ENCODE data around the gene SHROOM3.

Gene SHROOM3

DNA sequence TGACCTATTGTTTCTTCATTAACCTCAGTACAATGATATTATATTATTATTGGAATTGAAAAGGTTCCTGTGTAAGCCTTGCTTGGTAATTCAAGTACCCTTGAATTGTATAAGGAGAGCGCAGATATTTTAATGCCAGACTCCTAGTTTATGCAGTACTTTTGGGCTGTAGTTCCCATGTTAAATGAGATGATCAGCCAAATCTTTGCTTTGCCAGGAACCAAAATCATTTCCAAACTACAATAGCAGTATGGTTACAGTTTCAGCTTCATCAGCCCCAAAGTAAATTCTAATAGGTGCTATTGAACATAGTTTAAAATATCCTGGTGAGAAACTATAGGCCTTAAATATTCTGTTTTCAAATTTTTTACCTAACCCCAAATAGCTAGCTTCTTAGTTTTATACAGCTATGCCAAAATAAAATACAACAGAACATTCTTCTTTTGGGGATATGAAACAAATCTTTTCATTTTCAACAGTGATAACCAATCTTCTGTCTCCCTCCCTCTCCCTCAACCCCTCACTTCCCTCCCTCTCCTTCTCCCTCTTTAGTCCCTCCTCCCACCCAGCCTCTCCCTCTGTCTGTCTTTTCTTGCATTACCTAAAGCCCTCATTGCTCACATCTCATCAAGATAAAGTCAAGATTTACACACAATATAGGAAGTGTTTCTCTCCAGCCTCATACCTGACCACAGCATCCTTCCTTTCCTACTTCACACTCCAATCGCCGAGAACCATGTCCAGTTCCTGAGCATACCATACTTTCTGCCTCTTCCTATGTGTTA, 190.1 kb downstream of the SHROOM3 start:
- no peak for DNase-seq (ENCODE audit: low read depth in 2 of 2)

DNA sequence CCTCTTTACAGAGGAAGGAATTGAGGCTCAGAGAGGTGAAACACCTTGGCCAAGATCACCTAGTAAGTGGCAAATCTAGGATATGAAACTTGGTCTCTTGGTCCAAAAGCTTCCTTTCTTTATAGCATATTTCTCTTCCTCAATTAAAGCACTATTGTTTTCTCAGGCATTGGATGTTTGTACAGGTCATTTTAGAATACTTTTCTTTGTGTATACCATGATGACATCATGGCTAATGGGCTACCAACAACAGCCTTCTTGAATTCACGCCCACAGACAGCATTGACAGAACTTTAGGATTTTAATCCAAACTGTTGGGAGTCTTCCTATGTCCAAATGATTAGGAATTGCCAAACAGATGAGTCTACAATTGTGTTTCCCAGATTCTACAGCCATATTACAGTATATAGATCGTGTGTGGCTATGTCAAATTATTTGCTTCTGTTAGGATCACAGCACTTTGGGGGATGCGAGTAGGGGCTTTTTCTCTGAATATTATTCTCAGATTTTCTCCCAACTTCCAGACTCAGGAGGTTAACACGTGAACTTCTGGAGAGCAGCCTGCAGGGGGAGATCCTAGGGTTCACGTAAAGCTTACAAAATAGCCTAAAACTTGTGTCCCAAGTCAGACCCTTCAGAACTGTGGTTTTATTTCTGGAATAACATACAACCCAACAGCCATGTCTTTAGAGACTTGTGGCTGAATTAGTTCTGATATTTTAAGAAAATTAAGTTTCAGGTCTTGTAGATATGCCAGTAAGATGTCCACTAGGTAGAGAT, 191.8 kb downstream of the SHROOM3 start:
- no peak for DNase-seq (ENCODE audit: low read depth in 2 of 2)

DNA sequence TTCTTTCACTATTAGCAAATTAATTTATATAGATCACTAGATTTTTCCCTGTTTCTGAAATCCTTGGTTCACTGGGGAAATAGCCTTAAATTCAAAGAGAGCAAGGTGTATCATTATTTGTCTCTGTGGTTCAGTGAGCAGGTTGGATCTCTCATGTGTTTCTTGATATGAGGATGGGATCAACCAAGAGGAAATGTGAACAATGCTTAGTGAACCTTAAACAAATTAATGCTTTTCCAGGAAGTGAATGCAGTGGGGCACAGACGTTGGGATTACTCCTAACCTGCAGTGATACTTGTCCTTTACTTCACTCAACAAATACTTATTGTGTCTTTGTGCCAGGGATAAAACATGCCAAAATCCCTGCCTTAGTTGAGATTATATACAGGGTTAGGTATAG, 193.2 kb downstream of the SHROOM3 start:
- no peak for DNase-seq (ENCODE audit: low read depth in 2 of 2)

DNA sequence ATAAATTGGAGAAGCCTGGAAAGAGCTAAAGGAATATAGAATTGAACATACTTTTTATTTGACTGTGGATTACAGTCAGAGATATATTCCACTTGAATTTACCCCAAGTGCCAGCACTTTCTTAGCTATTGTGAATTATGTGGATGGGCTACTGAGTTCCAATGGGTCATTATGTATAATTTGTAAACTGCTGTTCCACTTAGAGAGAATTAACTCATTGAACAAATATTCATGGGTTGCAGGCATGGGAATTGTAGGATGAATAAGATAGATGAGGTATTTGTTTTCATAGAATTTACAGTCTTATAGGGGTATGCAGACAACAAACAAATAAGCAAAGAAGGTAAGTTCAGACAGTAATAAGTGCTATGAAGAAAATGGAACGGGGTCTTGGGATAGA, 195.7 kb downstream of the SHROOM3 start:
- DNase-seq (ENCODE audit: low read depth in 2 of 2): no peak

DNA sequence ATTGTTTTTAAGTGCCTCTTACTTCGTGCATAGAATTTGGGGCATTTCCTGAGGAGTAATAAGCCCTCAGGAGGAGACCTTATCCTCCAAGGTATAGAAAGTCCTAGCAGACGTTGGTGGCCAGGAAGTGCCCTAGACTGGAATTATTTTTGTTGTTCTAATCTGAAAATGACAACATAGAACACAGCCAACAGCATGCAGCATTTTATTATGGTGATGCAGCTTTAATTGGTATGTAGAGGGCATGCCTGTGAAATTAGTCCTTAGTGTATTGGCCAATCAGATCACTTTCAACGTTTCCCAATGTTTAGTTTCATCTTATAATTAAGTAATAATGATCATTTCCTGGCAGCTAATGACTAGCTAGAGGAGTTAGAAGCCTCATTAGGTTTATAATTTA, 199.2 kb downstream of the SHROOM3 start:
- DNase-seq (ENCODE audit: low read depth in 2 of 2): no peak

DNA sequence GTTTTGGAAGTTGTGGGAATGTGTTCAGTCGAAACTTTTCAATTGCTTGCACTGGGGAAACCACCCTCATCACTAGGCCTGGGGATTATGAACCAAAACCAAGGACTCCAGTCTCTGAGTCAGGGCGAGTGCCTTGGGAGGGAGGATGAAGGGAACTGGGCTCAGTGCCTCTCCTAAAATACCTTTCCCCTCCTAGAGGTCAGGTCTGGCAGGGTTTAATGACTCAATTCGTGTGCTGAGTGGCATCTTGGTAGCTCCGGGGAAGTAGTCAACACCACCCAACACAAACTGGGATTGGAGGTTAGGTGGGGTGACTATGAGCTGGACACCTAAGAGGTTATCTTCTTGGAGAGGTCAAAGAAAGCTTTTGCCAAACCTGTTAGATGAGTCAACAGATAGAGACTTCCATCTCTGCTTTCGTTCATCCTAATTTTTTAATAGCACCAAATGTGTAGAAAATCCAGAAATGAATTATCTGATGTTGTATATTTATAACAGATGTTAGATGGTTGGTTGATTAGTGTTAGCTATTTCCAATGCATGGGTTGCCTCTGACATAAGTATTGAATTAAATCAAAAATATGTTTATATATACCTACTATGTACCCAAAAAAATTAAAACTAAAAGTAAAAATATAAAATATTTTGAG, 202.8 kb downstream of the SHROOM3 start:
- no peak for DNase-seq (ENCODE audit: low read depth in 2 of 2)

DNA sequence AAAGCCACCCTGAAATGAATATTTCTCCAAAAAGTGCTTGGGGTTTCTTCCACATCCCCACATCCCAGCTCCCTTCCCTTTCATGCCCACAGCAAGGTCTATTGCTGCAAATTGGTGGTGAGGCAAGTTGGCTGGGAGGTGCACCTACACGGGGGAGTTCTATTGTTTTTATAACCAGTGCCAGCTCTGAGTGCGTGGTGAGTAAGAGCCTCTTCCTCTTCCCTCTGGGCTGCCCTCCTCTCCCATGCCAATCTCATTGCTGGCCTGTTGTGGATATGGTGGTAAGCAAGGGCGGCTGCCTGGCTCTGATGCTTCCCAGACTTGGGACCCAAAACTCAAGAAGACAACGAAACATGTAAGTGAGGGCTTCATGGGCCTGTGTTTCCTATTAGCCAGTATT, 204.3 kb downstream of the SHROOM3 start:
- DNase-seq (ENCODE audit: low read depth in 2 of 2): no peak

DNA sequence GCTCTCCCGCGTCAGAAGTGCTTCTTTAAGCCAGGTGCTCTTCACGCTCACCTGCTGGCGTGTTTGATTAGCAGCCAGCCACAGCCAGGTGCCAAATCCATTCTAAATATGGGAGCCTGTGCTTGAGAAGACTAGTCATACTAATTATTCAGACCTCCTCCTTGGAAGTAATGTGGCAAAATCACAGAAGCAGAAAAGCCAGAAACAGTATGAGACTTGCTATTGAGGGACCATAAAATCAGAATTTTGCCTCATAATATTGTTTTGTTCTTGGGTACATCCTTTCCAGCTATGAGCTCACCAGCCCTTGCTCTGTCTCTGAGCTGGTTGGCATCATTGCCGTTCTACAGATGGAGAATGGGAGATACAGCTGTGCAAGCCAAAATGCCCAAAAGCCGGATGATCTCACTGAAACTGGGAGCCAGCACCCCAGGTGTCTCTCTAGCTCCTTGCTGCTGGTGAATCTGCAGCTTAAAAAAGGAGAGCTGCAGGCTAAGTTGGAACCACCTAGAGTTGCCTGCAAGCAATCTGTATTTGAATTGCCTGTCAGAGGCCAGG, 205.4 kb downstream of the SHROOM3 start:
- no peak for DNase-seq (ENCODE audit: low read depth in 2 of 2)

DNA sequence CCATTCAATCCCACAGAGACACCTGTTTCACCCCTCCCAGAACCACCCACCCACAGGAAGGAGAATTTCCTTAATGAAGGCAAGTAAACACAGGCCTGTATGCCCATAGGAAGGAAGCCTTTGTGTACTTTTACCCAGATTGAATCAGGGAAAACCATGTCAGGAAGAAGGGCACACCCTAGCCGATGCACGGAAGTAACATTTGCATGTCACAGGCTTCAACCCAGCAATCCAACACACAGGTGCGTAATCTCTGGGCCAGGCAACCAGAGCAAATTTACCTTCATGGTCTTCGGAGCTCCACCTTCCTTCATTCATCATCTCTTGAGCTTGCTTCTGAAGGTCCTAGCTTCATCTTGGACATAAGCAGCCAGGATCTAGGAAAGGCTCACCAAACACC, 206.3 kb downstream of the SHROOM3 start:
- DNase-seq (ENCODE audit: low read depth in 2 of 2): no peak

DNA sequence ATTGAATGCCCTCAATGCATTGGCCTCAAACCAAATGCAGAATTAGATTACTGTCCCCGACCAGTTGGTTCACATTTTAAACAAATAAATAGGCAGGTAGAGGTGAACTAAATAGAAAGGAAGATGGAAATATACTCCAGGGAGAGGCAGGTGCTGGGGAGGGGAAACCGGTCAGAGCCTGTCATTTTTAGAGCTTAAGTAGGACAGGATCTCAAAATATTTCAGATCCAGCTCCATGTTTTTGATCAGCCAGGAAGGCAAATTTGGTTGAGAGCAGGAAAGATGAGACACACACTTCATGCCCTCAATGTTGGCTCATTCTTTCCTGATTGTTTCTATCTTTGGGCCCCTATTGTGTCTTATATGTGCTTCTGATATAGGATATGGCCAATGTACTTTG, 206.7 kb downstream of the SHROOM3 start:
- no peak for DNase-seq (ENCODE audit: low read depth in 2 of 2)

DNA sequence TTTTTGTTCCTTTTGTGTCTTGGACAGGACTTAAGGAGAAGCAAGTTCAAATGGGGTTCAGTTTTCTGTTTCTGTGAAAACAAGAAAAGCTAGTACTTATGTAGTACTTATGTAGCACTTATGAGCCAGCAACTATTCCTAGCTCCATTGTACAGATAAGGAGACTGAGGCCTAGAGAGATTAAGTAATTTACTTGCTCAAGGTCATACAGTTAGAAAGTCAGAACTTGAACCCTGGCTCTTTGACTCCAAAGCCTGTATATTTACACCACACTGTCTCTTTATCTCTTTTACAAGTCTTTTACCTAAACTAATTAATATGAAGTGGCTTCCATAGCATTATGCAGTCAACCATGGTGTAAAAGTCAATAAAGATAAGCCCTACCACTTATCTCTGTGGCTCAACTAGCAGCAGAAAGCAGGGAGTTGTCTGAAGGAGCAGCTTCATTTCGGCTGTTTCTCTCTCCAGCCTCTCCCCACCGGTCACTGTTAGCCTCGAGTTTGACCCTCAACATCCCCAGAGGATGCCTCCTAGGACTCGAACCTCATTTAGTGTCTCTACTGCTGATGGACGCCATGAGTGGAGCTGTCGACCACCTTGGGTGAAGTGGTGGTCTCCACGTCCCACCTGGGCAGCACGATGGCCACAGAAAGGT, 209.9 kb downstream of the SHROOM3 start:
- no peak for DNase-seq (ENCODE audit: low read depth in 2 of 2)

DNA sequence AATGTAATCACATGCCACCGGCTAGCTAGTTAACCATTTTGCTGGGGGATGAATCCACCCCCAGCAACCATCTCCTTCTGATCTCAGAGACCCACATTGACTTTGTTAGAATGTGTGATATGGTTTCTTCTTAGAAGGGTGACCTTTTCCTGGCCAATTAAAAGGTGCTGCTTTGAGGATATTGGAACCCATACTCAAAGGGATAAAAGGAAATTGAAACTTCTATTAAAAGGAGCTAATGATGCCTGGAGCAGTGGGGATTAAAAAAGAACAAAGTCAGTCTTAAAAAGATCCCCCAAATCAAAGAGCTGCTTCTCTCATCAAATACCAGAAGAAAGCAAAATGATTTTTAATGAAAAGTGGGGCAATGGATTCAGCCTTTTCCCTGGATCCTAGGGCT, 214.1 kb downstream of the SHROOM3 start:
- DNase-seq (ENCODE audit: low read depth in 2 of 2): no peak

DNA sequence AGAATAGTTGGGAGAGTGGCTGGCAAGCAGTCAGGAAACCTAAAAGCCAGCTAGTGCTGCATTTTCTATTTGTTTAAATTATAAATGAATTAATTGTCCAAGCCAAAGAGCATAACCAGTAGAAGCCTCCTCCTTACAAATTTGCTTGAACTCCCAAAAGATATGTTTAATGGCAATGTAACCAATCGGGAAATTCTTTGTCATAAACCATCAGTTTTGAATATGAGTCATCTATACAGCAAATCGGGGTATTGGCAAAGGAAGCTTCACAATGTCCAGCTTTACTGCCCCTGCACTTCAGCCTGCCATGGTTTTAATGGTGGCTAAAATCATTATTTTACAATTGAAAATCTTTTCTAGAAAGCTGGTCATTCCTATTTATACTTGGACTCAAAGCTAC, 216.6 kb downstream of the SHROOM3 start:
- DNase-seq (ENCODE audit: low read depth in 2 of 2): no peak

DNA sequence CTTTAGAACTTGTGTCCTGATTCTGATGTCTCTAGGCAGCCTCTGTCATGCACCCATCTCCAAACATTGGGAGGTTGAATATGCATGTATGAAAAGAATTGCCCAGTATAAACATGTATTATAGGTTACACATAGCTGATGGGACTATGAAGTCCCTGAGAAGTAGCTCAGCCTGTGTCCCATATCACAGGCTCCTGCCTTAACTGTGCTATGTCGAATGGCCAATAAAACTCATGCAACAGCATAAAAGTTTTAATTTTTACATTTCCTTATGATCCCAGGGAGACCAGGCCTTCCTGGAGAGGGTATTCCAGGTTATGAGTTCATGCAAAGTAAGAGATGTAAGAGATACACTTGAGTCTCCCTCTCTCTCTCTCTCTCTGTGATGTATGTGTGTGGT, 217.4 kb downstream of the SHROOM3 start:
- no peak for DNase-seq (ENCODE audit: low read depth in 2 of 2)

DNA sequence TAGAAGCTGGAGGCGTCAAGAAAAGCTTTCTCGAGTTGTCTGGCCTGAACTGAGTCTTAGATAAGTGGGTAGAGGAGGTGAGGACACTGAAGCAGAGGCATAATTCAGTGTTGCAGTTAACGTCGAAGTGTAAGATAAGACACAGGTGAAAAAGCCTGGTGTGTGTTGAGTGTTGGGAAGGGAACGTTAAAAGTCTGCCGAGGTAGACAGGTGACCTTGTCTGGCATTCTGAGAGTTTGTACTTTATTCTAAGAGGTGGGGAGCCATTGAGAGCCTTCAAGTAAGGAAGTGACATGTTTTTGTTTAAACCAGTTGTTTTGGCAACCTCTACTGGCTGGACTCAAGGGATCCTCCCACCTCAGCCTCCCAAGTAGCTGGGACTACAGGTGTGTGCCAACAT, 219.1 kb downstream of the SHROOM3 start:
- no peak for DNase-seq (ENCODE audit: low read depth in 2 of 2)

DNA sequence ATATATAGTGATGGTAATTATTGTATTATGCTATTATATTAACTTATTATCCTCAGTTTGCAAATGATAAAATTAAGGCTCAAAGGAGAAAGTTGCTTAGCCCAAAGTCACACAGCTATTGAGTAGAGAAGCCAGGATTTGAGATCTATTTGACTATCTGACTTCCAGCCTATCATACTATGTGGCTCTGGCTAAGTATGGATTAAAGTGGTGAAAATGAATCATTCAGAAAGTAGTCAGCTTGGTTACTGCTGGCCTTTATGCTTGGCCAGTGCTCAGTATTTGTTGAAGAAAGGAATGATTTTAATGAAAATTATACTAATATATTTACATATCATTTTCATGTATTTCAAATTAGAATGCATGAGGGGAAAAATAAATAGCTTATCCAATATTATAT, 219.8 kb downstream of the SHROOM3 start:
- no peak for DNase-seq (ENCODE audit: low read depth in 2 of 2)

DNA sequence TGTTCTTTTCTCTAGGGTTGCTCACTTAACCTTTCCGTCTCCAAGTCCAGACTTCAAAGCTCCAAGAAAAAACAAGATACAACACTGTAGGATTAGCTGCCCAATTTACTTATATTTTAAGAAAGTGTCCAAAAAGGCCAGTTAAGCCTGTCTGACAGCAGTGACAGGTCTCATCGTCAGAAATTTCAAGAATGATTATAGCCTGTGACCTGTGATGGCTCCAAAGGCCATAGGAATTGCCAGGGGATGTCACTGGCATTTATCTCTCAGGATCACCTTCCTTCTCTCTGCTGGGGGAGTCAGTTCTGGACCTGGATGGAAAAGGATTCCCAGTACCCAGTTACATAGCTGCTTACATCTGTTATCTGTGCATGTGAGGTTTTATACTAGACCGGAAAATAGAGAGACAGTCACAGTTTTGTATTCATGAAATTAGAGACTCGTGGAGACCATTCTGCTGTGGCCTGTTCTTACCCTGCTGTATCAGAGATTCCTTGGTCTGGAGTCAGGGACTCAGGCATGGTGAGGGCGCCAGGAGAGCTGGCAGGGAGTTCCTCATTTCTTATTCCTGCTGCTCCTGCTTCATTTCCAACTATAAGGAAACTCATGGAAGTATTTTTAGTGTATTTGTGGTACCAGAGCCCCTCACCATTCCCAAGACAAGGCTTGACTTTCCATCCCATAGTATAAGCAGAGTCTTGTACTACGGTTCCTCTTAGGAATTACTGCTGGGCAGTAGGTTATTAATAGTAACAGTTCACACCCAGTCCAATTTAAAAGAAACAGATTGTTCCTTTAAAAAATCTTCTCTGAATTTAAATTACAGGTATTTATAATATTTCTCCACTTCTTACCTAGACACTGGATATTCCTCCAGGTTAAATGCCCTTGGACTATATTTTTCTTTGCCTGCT, 220.8 kb downstream of the SHROOM3 start:
- DNase-seq (ENCODE audit: low read depth in 2 of 2): no peak

DNA sequence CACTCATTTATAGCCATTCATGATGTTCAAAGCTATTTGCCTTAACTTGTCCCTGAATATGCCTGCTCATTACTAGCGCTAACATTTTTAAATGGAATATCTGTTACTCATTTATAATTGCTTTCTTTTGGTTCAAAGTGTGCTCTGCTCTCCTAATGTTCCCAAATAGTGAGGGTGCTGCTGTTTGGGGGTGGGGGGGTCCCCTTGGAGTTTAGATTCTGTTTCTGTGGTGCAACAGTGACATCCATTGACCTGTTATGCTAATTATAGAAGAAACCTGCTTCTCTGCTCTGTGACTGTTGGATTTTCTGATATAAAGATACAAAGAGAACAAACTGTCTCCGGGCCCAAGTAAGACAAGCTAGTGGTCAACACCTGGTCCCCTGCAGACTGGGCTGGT, 222.4 kb downstream of the SHROOM3 start:
- no peak for DNase-seq (ENCODE audit: low read depth in 2 of 2)

DNA sequence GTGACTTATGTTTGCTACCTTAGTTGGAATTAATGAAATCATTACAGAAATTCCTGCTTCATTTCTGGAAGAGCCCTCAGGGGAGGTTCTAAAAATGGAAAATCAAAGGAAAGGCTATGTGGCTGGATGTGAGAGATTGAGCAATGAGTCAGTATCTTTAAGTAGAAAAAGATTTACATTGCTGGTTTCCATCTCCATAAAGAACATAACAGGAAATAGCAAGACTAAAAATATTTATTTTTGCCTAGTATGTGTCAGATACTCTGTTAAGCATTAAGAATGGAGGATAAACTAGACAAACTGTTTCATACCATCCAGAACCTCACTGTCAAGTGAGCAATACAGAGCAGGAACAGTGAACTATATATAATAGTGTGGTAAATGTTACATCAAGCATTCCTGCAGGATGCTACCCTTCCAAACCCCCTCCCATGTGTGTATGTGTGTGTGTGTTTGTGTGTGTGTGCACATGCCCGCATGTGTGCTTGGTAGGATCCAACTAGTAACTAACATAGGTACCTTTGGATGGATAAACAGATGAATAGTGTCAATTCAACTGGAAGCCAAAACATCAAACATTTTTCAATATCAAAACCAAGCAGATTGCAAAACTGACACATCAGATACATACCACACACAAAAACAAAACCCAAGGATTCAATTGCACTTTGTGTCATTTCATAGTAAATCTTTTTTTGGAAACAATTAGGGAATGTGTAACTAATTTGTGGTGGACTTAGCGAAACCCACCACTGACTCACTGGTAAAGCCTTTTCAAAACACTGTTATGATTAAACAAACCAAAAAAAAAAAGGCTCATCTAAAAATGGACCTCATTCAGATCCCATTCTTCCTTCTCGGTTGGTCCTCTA, 223.4 kb downstream of the SHROOM3 start:
- no peak for DNase-seq (ENCODE audit: low read depth in 2 of 2)

DNA sequence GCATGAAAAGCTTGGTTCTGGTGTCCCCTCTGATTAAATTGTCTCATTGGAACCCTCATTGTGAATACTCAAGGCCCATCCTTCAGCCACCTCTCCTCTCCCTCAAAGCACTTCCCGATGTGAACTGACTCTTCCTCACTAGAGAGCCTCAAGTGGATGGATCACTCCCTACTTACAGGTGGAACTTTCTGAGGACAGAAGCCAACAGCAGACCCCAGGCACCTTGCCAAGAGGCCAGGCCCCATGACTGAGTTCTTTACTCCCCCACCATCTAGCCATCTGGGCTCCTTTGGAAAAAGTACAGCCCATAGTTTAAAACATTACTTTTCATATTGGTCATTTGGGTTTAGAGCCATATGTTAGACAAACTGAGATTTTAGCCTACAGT, 224.1 kb downstream of the SHROOM3 start:
- no peak for DNase-seq (ENCODE audit: low read depth in 2 of 2)

Measured in stimulated activated CD4-positive, alpha-beta T cell treated with anti-CD3 and anti-CD28 coated beads, Interleukin-1b, Interleukin-23, amount 100 ng/mL, for 1 hour (primary cell).